ENCODE measurements around the gene EDRF1. TPM values are rescaled to one million over a fixed set of nuclear protein-coding genes. Genes with fewer than 3 reads are reported as not detected.

The EDRF1 gene
- total RNA-seq, 1 donor from 2014 or later, result 9.9 TPM

DNA sequence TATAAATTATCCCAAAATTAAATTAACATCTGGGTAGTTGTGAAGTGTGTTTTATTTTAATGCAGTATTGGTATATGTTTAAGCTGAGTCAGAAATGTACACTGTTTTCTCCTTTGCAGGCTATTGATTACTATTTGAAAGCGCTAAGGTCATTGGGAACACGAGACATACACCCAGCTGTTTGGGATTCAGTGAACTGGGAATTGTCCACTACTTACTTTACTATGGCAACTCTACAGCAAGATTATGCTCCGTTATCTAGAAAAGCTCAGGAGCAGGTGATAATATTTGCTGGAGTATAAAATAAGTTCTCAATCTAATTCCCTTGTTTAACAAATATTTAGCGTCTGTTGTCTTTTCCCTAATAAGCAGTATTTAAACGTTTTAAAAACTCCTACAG is 27.9 kb downstream of the EDRF1 start:
- intact Hi-C loops (cut with micrococcal nuclease), result no loop called here
- no peak for DNase-seq
- ATAC-seq, result no peak

DNA sequence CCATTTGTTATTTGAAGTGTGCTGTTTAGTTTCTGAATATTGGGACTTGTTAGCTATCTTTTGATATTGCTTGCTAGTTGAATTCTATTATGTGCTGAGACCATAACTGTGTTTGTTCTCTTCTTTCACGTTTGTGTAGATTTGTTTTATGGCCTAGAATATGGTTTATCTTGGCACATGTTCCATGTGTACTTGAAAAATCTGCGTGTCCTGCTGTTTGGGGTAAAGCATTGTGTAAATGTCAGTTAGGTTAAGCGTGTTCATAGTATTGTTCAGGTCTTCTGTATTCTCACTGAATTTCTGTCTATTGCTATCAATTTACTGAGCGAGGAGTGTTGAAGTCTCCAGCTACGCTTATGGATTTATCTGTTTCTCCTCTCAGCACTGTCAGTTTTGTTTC is 36.7 kb downstream of the EDRF1 start:
- no peak for DNase-seq
- no peak for ATAC-seq
- intact Hi-C loops (cut with micrococcal nuclease), result no loop called here

DNA sequence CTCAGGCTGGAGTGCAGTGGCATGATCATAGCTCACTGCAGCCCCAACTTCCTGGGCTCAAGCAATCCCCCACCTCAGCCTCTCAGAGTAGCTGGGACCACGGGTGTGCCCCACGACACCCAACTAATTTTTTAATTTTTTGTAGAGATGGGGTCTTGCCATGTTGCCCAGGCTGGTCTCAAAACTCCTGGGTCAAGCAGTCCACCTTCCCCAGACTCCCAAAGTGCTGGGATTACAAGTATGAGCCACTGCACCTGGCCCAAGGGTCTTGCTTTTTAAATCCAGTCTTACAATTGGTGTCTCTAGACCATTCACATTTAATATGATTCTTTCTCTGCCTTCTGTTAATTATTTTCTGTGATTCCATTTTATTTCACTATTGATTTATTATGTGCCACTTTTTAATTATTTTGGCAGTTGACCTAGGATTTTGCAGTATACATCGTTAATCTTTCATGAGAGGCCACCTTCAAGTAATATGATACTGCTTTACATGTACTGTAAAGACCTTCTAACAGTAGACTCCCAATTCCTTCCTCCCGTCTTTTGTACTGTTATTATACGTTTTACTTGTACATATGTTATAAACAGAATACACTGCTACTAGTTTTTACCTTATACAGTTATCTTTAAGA is 37.5 kb downstream of the EDRF1 start:
- intact Hi-C loops (cut with micrococcal nuclease), result no loop called here
- ATAC-seq (no peak), DNase-seq (no peak)

GRCh38 chr10:125757742-125758141 is 38.2 kb downstream of the EDRF1 start:
- intact Hi-C loops (cut with micrococcal nuclease), result no loop called here
- no peak for DNase-seq
- ATAC-seq, result no peak

GRCh38 chr10:125761961-125762360 is 42.5 kb downstream of the EDRF1 start:
- ATAC-seq, result no peak
- intact Hi-C loops (cut with micrococcal nuclease), result no loop called here

GRCh38 chr10:125762692-125763648 is 43.5 kb downstream of the EDRF1 start:
- no peak for DNase-seq
- intact Hi-C loops (cut with micrococcal nuclease), result no loop called here
- no peak for ATAC-seq

More at GRCh38 chr10:125761961-125762360, 42.5 kb downstream of the EDRF1 start:
- DNase-seq, result no peak

GRCh38 chr10:125765835-125766234 is 46.3 kb downstream of the EDRF1 start:
- DNase-seq (no peak), ATAC-seq (no peak)
- intact Hi-C loops (cut with micrococcal nuclease), result no loop called here

DNA sequence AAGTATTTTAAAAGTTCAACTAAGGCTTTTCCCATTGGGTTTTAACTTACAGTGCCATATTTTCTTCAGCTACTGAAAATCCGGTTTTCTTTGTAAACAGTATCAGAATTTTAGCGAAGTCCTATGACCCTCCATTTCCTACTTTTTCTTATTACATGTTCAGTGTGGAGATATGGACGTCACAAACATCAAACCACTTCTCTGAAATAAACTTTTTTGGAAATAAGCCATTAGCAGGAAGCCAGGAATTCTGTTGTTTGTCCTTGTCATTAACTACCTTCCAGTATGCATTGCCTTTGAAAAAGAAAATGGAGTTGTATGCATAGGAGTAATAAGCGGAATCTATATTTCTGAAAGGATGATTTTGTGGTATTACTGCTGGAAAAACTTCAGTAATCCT is 47.0 kb downstream of the EDRF1 start:
- no peak for DNase-seq
- intact Hi-C loops (cut with micrococcal nuclease), result no loop called here
- no peak for ATAC-seq

DNA sequence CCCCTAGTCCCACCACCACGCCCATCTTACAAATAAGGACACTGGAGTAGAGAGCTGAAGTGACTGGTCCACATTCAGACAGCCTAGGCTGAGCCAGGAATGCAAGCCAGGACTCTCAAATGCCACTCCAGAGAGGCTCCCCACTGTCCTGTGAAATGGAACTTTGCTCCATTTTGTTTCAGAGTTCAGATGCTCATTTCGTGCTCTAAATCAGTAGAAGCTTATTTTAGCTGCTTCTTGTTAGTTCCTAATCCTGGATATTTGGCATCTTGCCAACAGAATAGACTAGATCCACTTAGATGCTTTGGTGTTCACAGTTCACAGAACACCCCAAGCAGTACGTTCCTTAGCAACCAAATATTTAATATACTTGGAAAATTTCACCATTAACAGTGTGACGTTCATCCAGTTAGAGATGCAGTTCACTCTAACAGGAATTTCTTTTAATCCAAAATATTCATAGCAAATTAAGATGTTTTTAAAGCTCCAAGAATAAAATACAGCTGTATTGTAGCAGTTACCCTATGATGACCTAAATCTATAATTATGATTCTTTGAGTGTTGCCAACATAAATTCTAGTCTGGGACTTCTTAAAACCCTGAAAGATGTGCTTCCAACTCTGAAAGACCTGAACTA is 48.8 kb downstream of the EDRF1 start:
- DNase-seq (no peak), ATAC-seq (peak; percentile 78)
- intact Hi-C loops (cut with micrococcal nuclease), result no loop called here

DNA sequence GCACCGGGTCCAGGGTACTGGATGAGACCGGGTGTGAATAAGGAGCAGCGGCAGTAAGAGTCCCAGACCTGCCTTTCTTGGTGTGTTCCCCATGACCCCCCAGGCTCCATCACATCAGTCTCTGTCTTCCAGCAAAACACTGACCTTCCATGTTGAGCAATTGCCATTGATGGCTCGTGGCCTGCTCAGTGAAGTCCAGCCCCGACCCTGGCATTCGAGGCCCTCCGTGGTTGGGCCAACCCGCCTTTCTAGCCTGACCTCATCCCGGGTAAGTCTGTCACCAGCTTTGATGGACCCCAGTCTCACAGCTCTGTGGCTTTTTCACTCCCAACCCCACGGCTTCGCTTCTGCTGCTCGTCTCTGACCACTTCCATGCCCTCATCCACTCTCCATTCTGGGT is 49.7 kb downstream of the EDRF1 start:
- intact Hi-C loops (cut with micrococcal nuclease), result no loop called here
- ATAC-seq, result no peak
- no peak for DNase-seq

GRCh38 chr10:125770844-125771243 is 51.3 kb downstream of the EDRF1 start:
- no peak for ATAC-seq
- intact Hi-C loops (cut with micrococcal nuclease), result no loop called here
- DNase-seq, result no peak

- intact Hi-C loops (cut with micrococcal nuclease), result no loop called here
- no peak for DNase-seq
- no peak for ATAC-seq
Measured at GRCh38 chr10:125772112-125772863, 52.8 kb downstream of the EDRF1 start.

DNA sequence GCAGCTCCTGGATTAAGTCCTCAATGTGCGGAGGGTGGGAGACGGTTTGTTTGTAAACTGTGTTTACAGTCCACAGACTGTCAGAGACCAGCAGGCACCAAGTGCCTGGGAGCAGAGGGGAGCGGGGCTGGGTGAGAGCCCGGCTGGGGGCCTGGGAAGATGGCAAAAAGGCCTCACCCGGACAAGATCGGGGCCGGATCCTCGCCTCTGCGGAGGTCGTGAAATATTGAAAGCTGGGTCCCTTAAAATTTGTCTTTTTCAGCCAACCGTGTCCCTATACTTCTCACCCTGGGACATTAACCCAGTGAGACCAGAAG is 53.3 kb downstream of the EDRF1 start:
- intact Hi-C loops (cut with micrococcal nuclease), result no loop called here
- DNase-seq, result no peak
- no peak for ATAC-seq

- no peak for ATAC-seq
- intact Hi-C loops (cut with micrococcal nuclease), result no loop called here
- no peak for DNase-seq
Measured at GRCh38 chr10:125773687-125774543, 54.4 kb downstream of the EDRF1 start.

DNA sequence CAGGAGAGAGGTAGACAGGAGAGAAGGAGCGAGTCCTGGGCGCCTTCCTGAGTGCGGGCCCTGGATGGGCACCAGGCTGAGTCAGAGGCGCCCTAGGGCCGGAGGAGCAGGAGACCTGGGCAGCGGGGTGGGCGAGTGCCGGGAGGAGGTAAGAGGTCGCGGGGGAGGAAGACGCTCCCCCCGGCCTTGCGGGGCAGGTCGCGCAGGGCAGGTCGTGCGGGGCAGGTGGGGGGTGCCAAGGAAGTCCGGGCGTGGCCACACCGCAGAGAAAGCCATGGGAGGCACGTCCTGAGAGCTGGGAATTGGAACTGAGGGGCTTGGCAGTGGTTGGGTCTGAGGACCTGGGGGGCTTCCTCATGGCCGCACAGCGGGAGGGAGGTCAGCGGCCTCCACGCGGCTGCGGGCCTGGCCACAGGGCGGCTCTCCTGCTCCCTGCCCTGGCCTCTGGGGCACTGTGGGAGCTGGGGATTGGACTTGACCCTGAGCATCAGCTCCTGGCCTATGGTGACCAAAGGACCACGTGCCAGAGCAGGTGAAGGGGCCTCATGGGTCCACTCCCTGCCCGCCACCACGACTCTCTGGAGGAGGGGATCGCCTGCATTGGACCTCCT is 55.2 kb downstream of the EDRF1 start:
- intact Hi-C loops (cut with micrococcal nuclease), result no loop called here
- ATAC-seq (no peak), DNase-seq (no peak)

GRCh38 chr10:125775491-125776106 is 56.1 kb downstream of the EDRF1 start, which contains the start of gene MMP21:
Gene MMP21 (minus strand): TSS chr10:125775821. CDS start chr10:125775821, 0 bp downstream.
- intact Hi-C loops (cut with micrococcal nuclease), result no loop called here
- ATAC-seq (no peak), DNase-seq (no peak)

DNA sequence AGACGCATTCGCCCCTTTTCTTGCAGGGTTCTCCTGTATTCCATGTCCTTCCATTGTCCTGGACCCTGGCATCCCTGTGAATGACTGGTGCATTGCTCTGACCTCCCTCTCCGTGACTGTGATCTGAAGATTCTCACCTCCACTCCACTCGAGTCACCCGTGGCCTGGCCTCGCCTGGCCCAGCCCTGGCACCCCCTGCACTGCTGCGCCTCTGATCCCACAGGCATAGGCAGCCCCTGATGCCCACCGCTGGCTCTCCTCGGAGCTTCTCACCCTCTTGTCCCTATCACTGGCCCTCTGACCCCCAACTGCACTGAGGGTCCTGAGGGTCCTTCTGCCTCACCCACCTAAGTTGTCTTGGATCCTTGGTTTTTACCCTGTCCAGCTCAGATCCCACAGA is 58.3 kb downstream of the EDRF1 start:
- no peak for ATAC-seq

DNA sequence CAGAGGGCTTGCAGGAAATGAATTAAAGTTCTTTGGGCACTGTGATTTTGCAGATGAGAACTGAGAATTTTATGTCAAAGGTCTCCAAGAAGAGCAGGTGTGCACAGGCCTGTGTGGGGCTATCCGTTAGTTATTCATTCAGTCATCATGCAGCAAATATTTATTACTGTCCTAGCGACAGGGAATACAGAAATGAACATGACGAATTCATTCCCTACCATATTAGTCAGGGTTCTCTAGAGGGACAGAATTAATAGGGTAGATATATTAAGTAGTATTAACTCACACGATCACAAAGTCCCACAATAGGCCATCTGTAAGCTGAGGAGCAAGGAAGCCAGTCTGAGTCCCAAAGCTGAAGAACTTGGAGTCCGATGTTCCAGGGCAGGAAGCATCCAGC is 59.0 kb downstream of the EDRF1 start:
- ATAC-seq, result no peak
- intact Hi-C loops (cut with micrococcal nuclease), result no loop called here
- DNase-seq, result no peak

More for the DNA sequence above, 58.3 kb downstream of the EDRF1 start:
- intact Hi-C loops (cut with micrococcal nuclease), result no loop called here
- DNase-seq, result no peak
